ENCODE measurements around the gene LRCOL1.

- TF ChIP-seq, protein P1, sequence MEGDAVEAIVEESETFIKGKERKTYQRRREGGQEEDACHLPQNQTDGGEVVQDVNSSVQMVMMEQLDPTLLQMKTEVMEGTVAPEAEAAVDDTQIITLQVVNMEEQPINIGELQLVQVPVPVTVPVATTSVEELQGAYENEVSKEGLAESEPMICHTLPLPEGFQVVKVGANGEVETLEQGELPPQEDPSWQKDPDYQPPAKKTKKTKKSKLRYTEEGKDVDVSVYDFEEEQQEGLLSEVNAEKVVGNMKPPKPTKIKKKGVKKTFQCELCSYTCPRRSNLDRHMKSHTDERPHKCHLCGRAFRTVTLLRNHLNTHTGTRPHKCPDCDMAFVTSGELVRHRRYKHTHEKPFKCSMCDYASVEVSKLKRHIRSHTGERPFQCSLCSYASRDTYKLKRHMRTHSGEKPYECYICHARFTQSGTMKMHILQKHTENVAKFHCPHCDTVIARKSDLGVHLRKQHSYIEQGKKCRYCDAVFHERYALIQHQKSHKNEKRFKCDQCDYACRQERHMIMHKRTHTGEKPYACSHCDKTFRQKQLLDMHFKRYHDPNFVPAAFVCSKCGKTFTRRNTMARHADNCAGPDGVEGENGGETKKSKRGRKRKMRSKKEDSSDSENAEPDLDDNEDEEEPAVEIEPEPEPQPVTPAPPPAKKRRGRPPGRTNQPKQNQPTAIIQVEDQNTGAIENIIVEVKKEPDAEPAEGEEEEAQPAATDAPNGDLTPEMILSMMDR (IDR thresholded peaks at IDR 0.05): no peak
- TF ChIP-seq EP300 (IDR thresholded peaks at IDR 0.05) (no peak), POLR2AphosphoS5 (IDR thresholded peaks at IDR 0.05) (no peak), POLR2A (IDR thresholded peaks at IDR 0.05) (no peak)
These were observed 52.9 kb downstream of the LRCOL1 start for GRCh38 chr12:132557291-132558015.
